ENCODE results near the gene COA7. TPM values are rescaled to one million over a fixed set of nuclear protein-coding genes. Genes with fewer than 3 reads are reported as not detected.

COA7 gene
- total and polyA plus RNA-seq, 2 of the 4 experiments (the other 2 are of a cell fraction) = 9.3 to 20.3 TPM

GRCh38 chr1:52706941-52707926 lies 9.1 kb upstream of the COA7 start (continued):
- TF ChIP-seq FOS (IDR thresholded peaks at IDR 0.05; ENCODE audit: low read depth, low read length) = no peak
- no peak for TF ChIP-seq NFE2L2 (IDR thresholded peaks at IDR 0.05; ENCODE audit: low read depth, low read length)
- no peak for TF ChIP-seq POLR2A (IDR thresholded peaks at IDR 0.05; ENCODE audit: low read depth, low read length)
- TF ChIP-seq BHLHE40 (IDR thresholded peaks at IDR 0.05; ENCODE audit: low read depth, low read length) = no peak

DNA sequence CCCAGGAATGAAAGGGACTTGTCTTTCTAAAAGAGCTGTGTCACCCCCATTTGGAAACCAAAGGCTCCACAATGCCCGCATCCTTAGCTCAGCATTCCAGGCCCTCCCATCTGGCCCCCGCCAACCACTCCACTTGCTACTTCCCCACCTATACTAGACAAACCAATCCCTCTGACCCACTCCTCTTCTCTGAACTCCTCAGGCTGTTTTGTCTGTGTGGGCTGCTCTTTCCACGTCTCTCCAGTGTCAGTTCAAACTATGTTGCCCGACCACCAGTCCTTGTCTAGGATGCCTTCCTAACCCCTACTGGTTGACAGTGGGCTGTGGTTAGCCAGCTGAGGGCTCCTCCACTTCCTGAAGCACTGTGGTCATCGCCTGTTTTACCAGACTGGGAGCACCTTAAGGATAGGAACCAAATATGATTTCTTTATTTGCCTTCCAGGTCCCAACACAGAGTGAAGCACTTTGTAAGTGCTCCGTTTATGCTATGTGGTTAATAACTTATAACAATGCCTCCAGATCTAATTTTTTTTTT lies 8.1 kb upstream of the COA7 start:
- intact Hi-C loops (cut with micrococcal nuclease) (loop anchor here (10.0 kb wide), 1 partner anchor 219 kb away; the partner anchor contains the start of genes ECHDC2 and SCP2), dilution Hi-C loops (cut with HindIII; ENCODE audit: low sequenced_read_pairs, unreplicated experiment) (no loop called here), in situ Hi-C loops (cut with MboI; ENCODE audit: low sequenced_read_pairs) (loop anchor here (10.0 kb wide), 1 partner anchor 479 kb away; no protein-coding TSS in a partner anchor)
- H2BK15ac ChIP-seq (ENCODE audit: low read depth, low read length) = no peak overlapping the region; the same call in 2 of the 3 replicates
- peak overlapping the region; percentile 28 for H2AK9ac ChIP-seq (replicated peaks; ENCODE audit: low read depth, low read length, poor library complexity)
- no peak overlapping the region for H3K23ac ChIP-seq (ENCODE audit: low read depth, low read length)
- 0 out of 2 replicates have a peak overlapping the region, but pooled peaks have one; percentile 29 for H3K14ac ChIP-seq (replicated peaks; ENCODE audit: low read depth, low read length)
- H2BK120ac ChIP-seq (ENCODE audit: low read depth, low read length) = peak overlapping the region; percentile 34; the same call in 1 of the 2 replicates
- no peaks in the 10 kb centered on the region for H3K27me3 ChIP-seq (ENCODE audit: control insufficient read depth, insufficient read depth, low read length)
- peak overlapping the region; percentile 15; the same call in 1 of the 2 replicates for H4K91ac ChIP-seq (ENCODE audit: insufficient read depth, low read depth, low read length)
- no peak for DNase-seq
- no peak overlapping the region for H2BK5ac ChIP-seq (ENCODE audit: low read depth, low read length, poor library complexity, severe bottlenecking)
- H3K9ac ChIP-seq (ENCODE audit: low read depth, low read length) = no peak overlapping the region
- BruUV-seq (replicated peaks) = no TSS peak
- no peaks in the 10 kb centered on the region for H4K20me1 ChIP-seq (ENCODE audit: insufficient read depth, low read length)
- ChIA-PET CTCF (no interaction called here), POLR2A (ENCODE audit: unreplicated experiment) (no interaction called here)
- no peaks in the 10 kb centered on the region for H3K9me3 ChIP-seq (ENCODE audit: control insufficient read depth, insufficient read depth, low read length)
- peak overlapping the region; percentile 25; the same call in 1 of the 2 replicates for H2BK20ac ChIP-seq (ENCODE audit: low read depth, low read length)
- H3K18ac ChIP-seq (ENCODE audit: low read depth, low read length) = no peak overlapping the region
- H3K79me1 ChIP-seq (ENCODE audit: low read depth in 1 of 2, low read length in 2 of 2) = peaks cover 0 to 4% of the 10 kb centered on the region in 2 experiments; a peak in 1 of 4 replicates
- H2AK5ac ChIP-seq (ENCODE audit: low read depth, low read length) = peak overlapping the region; percentile 43
- no peak overlapping the region for H3K4me3 ChIP-seq (ENCODE audit: insufficient read depth, low read depth, low read length)
- peaks cover 4% of the 10 kb centered on the region for H3K4me1 ChIP-seq (ENCODE audit: control insufficient read depth, insufficient read depth, low read length)
- 0 out of 4 replicates have a peak overlapping the region, but pooled peaks of 1 of the 2 experiments have one; percentile 20 for H4K8ac ChIP-seq (ENCODE audit: low read depth in 2 of 2, low read length in 2 of 2)
- no peak overlapping the region for H3K56ac ChIP-seq (ENCODE audit: extremely low read depth, insufficient read depth, low read length)
- H3K27ac ChIP-seq (ENCODE audit: insufficient read depth, low read length) = no peak overlapping the region
- H4K5ac ChIP-seq (ENCODE audit: low read depth, low read length) = no peak overlapping the region
- no peaks in the 10 kb centered on the region for H3K36me3 ChIP-seq (ENCODE audit: control insufficient read depth, insufficient read depth, low read length)
- peak overlapping the region; percentile 29 for H3K4ac ChIP-seq (ENCODE audit: low read depth, low read length)
- no peak for TF ChIP-seq RAD21 (IDR thresholded peaks at IDR 0.05; ENCODE audit: low read length)
- TF ChIP-seq RFX5 (IDR thresholded peaks at IDR 0.05; ENCODE audit: low read depth, low read length) = no peak
- TF ChIP-seq MAZ (IDR thresholded peaks at IDR 0.05; ENCODE audit: borderline replicate concordance, low read depth, low read length) = no peak
- no peak for TF ChIP-seq SMC3 (IDR thresholded peaks at IDR 0.05; ENCODE audit: low read depth, low read length)
- TF ChIP-seq CEBPB (IDR thresholded peaks at IDR 0.05; ENCODE audit: low read depth, low read length) = no peak
- 100% methylated on average over 2 of the region's 6 CpGs; no CpG with 5 or more reads in 1 of the 2 experiments for WGBS, 2 experiments (ENCODE audit: extremely low coverage in 2 of 2, insufficient read length in 1 of 2)
- H3K4me2 ChIP-seq (ENCODE audit: low read depth, low read length) = no peak overlapping the region
- no peak overlapping the region for H2AFZ ChIP-seq (replicated peaks; ENCODE audit: low read length, poor library complexity)
- peaks cover 10% of the 10 kb centered on the region for H3K9me1 ChIP-seq (ENCODE audit: insufficient read depth, low read length)
- no peak for ATAC-seq (ENCODE audit: low read depth)
